Peyer's patch (tissue), 4 donors: ENCODE results near the gene C15orf39.

Source experiments
- POLR2A ChIP-seq, 2 donors: fragments of 450-650 bp; IDR thresholded peaks; one replicate each; pipeline ENCODE4 v1.5.1; 2017; ENCODE audit warnings: antibody characterized with exemption in 2 of 2, mild to moderate bottlenecking in 2 of 2, moderate library complexity in 2 of 2
- TF ChIP-seq, protein P1 (sequence below), 6 experiments: fragments of 450-650 bp in 4 of 6; fragments of 200-600 bp in 2 of 6; sonication (generic) in 1 of 6; IDR thresholded peaks; one replicate each; pipeline ENCODE4 v1.5.1; 2017 to 2019; ENCODE audit warnings: antibody characterized with exemption in 6 of 6, mild to moderate bottlenecking in 3 of 6, moderate library complexity in 1 of 6

- TF ChIP-seq, protein P1, sequence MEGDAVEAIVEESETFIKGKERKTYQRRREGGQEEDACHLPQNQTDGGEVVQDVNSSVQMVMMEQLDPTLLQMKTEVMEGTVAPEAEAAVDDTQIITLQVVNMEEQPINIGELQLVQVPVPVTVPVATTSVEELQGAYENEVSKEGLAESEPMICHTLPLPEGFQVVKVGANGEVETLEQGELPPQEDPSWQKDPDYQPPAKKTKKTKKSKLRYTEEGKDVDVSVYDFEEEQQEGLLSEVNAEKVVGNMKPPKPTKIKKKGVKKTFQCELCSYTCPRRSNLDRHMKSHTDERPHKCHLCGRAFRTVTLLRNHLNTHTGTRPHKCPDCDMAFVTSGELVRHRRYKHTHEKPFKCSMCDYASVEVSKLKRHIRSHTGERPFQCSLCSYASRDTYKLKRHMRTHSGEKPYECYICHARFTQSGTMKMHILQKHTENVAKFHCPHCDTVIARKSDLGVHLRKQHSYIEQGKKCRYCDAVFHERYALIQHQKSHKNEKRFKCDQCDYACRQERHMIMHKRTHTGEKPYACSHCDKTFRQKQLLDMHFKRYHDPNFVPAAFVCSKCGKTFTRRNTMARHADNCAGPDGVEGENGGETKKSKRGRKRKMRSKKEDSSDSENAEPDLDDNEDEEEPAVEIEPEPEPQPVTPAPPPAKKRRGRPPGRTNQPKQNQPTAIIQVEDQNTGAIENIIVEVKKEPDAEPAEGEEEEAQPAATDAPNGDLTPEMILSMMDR (IDR thresholded peaks at IDR 0.05) = no peak
- no peak for TF ChIP-seq POLR2A (IDR thresholded peaks at IDR 0.05)
Observed at GRCh38 chr15:75171408-75171807, 30.3 kb upstream of the C15orf39 start.
